ENCODE measurements around the gene DTNBP1.
A peak's percentile ranks its signal among the peaks of the same experiment; 100 is the strongest.

DTNBP1 gene

GRCh38 chr6:15500078-15500740 lies 162.6 kb downstream of the DTNBP1 start:
- DNase-seq: no peak

DNA sequence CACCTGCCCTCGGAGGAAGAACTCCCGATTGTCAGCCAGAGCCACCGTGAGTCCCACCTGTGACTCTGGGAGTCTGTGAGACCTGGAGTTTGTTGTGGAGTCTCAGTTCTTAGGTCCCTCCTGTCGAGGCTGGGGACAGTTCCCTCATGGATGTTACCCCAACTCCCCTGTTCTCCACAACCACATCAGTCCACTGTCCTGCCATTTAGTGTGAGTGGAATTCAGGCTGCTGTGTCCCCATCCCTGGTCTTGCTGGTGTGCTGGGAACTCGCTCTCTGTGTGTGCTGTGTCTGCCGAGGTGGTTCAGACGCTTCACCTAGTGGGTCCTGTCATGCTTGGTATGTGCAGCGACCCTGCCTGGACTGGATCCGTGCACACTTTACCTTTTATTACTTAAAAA lies 163.2 kb downstream of the DTNBP1 start:
- DNase-seq: no peak

GRCh38 chr6:15499125-15499524 lies 163.7 kb downstream of the DTNBP1 start:
- no peak for DNase-seq

- DNase-seq: no peak
Measured at GRCh38 chr6:15498640-15499039, 164.2 kb downstream of the DTNBP1 start.

DNA sequence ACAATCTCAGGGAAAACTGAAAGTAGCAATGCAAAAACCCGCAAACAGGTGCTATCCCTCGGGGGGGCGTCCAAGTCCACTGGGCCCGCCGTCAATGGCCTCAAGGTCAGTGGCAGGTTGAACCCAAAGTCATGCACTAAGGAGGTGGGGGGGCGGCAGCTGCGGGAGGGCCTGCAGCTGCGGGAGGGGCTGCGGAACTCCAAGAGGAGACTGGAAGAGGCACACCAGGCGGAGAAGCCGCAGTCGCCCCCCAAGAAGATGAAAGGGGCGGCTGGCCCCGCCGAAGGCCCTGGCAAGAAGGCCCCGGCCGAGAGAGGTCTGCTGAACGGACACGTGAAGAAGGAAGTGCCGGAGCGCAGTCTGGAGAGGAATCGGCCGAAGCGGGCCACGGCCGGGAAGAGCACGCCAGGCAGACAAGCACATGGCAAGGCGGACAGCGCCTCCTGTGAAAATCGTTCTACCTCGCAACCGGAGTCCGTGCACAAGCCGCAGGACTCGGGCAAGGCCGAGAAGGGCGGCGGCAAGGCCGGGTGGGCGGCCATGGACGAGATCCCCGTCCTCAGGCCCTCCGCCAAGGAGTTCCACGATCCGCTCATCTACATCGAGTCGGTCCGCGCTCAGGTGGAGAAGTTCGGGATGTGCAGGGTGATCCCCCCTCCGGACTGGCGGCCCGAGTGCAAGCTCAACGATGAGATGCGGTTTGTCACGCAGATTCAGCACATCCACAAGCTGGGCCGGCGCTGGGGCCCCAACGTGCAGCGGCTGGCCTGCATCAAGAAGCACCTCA lies 166.3 kb downstream of the DTNBP1 start:
- no peak for DNase-seq

- DNase-seq: no peak
Measured at GRCh38 chr6:15495375-15495901, 167.4 kb downstream of the DTNBP1 start.

- DNase-seq: no peak
Measured at GRCh38 chr6:15493437-15494168, 169.2 kb downstream of the DTNBP1 start.

DNA sequence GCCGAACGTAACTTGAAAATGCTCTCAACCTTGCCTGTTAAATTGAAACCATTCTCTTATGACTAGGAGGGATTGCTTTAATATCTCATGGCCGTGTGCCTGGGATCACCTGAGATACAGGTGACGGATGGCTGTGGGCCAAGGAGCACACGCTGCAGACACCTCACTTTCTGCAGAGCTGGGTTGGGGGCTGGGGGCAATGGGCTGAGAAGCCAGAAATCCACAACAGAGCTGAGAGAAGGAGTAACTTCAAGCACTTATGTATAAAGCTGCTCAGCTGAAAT lies 170.9 kb downstream of the DTNBP1 start:
- no peak for DNase-seq

GRCh38 chr6:15491255-15491985 lies 171.4 kb downstream of the DTNBP1 start:
- DNase-seq: peak; percentile 6 to 62

DNA sequence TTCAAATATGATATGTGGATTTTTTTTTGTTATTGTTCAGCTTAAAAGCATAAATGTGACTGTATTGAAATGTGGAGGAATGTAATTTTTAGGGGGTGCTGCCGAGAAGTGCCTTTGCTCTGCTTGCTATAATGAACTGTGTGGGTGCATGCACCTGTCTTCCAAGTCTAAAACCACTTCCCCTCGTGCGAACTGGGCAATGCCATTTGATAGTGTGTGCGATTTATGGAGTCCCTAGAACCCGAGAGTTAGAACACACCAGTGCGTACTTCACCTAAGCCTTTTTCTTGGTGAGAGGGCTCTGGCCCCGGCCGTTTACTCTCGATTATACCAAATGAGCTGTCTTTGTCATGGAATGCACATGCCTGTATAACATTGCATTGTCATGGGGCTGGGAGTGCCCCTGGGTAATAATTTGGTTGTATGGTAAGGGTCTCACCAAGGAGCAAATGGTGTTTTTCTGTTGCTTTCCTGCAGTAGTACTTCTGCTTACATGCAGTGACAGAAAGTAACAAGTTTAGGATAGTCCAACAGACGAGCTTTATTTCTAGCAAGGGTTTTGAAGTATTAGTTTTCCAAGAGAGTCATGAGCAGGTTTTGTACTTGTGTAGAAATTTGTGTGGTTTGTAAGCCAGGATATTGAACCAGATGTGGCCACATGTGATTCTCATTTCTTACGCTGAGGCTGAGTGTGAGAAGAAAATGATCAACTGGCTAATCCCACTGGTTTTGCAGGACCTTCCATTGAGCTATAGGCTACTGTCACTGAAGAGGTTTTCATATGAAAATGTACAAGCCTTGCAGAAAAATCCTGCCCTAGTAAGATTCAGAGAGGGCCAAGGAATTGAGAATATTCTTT lies 172.4 kb downstream of the DTNBP1 start:
- DNase-seq: no peak

- DNase-seq: no peak
Measured at GRCh38 chr6:15489261-15489962, 173.4 kb downstream of the DTNBP1 start.

DNA sequence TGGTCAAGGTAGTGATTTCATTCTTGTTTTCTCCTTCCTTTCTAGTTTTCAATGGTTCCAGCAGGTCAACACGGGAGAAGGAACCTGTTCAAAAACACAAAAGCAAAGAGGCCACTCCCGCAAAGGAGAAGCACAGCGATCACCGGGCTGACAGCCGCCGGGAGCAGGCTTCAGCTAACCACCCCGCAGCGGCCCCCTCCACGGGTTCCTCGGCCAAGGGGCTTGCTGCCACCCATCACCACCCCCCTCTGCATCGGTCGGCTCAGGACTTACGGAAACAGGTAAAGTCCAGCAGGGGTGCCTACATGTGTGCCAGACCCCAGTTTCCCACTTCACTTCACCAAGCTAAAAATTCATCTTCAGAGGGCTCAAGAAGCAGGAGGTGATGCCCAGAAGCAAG lies 175.6 kb downstream of the DTNBP1 start:
- DNase-seq: no peak

- DNase-seq: no peak
Measured at GRCh38 chr6:15485936-15486335, 176.9 kb downstream of the DTNBP1 start.

DNA sequence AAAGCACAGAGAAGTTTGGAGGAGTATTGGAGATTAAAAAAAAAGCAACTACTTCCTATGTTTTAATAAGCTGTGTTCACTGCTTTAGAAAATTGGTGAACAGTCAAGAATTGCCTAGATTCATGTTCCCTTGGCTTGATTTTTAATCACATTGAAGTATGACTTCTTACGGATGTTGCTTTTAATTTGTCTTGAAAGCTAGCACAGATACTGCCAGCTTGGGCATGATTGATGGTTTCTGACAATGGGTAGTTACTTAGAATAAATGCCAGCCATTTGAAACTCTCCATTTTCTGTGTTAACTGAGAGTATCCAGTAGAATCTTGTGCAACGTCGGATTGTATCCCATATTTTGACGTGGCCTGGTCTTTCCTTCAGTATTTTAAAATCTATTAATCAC lies 178.0 kb downstream of the DTNBP1 start:
- DNase-seq: no peak

DNA sequence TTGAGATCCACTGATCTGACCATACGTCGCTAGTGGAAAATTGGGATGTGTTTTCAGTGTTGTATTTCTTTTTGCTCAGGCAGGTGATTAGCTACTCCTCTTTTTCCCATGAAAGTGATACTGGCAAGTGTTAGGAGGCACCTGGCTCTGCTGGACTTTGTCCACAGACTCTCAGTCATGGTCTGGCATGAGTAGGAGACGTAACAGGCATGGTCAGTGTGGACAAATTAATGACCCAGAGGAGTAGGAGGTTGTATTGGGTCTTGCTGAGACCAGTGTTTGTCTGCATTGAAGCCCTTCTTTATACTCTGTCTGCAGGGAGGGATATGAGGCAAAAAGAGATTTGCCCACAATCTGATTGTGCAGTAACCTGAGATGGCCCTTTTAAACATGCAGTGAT lies 178.7 kb downstream of the DTNBP1 start:
- no peak for DNase-seq

GRCh38 chr6:15483060-15483459 lies 179.8 kb downstream of the DTNBP1 start:
- DNase-seq: no peak

- no peak for DNase-seq
Measured at GRCh38 chr6:15481390-15482291, 181.2 kb downstream of the DTNBP1 start.

GRCh38 chr6:15480525-15480924 lies 182.3 kb downstream of the DTNBP1 start:
- DNase-seq: no peak

GRCh38 chr6:15479761-15480160 lies 183.1 kb downstream of the DTNBP1 start:
- DNase-seq: no peak

DNA sequence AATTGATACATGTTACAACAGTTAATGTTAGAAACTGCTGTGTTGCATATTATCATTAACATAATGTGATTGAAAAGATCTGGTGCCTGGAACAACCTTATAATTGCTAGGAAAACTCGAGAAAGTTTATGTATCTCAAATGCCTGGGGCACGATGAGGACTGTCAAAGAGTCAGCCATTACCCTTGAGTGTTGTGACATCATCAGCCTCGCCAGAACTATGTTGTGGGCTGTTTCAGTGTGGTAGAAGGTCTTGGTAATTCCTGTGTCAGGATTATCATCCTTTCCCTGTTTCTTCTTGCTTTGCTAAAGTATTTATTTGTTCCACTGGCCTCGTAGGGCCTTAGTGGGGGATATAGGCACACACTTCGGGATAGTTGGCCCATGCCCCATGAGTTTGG lies 185.1 kb downstream of the DTNBP1 start:
- no peak for DNase-seq

Measured in NCI-H526 (cell line).